Mucosa of rectum (tissue), 2 donors: ENCODE measurements around the gene SENP5.

Experiments used
- H3K27ac ChIP-seq, 2 donors: one replicate each; pipeline ENCODE4 v1.7.0; 2013; ENCODE audit warnings: inconsistent platforms in 2 of 2, low read depth in 2 of 2, low read length in 2 of 2
- H3K27me3 ChIP-seq, 2 donors: one replicate each; pipeline ENCODE4 v1.7.0; 2013; ENCODE audit warnings: low read length in 2 of 2; ENCODE audit not compliant: control insufficient read depth in 2 of 2, insufficient read depth in 2 of 2
- H3K36me3 ChIP-seq, 2 donors: one replicate each; pipeline ENCODE4 v1.7.0; 2013; ENCODE audit warnings: low read length in 2 of 2; ENCODE audit not compliant: control insufficient read depth in 2 of 2, insufficient read depth in 2 of 2
- H3K4me1 ChIP-seq, 2 donors: one replicate each; pipeline ENCODE4 v1.7.0; 2013; ENCODE audit warnings: low read length in 2 of 2, mild to moderate bottlenecking in 1 of 2; ENCODE audit not compliant: control insufficient read depth in 2 of 2, insufficient read depth in 2 of 2
- H3K4me3 ChIP-seq, 2 donors: one replicate each; pipeline ENCODE4 v1.7.0; 2013; ENCODE audit warnings: low read length in 2 of 2
- H3K9ac ChIP-seq, 2 donors: one replicate each; pipeline ENCODE4 v1.7.0; 2013; ENCODE audit warnings: low read length in 2 of 2, low read depth in 1 of 2, mild to moderate bottlenecking in 1 of 2
- H3K9me3 ChIP-seq, 2 donors: one replicate each; pipeline ENCODE4 v1.7.0; 2013; ENCODE audit warnings: low read length in 2 of 2; ENCODE audit not compliant: control insufficient read depth in 2 of 2
- donor health status: healthy.
- donor health status: Normal muscosa, but diverticular disease.

Gene SENP5

GRCh38 chr3:196981657-196982056 lies 113.9 kb downstream of the SENP5 start:
- H3K9me3 ChIP-seq, result no peaks in the 10 kb centered on the region
- H3K36me3 ChIP-seq, result no peaks in the 10 kb centered on the region
- H3K4me3 ChIP-seq, result no peak overlapping the region
- H3K27me3 ChIP-seq, result no peaks in the 10 kb centered on the region
- H3K9ac ChIP-seq, result no peak overlapping the region
- peaks cover 2 to 4% of the 10 kb centered on the region in 2 donors for H3K4me1 ChIP-seq
- H3K27ac ChIP-seq, result no peak overlapping the region

GRCh38 chr3:196983186-196983585 lies 115.5 kb downstream of the SENP5 start:
- H3K27me3 ChIP-seq, result no peaks in the 10 kb centered on the region
- H3K9ac ChIP-seq, result no peak overlapping the region
- no peaks in the 10 kb centered on the region for H3K36me3 ChIP-seq
- H3K4me1 ChIP-seq, result peaks cover 4 to 6% of the 10 kb centered on the region in 2 donors
- no peak overlapping the region for H3K27ac ChIP-seq
- H3K4me3 ChIP-seq, result no peak overlapping the region
- no peaks in the 10 kb centered on the region for H3K9me3 ChIP-seq
